Brain pericyte (primary cell): ENCODE data around the gene SRP54.
A peak's percentile ranks its signal among the peaks of the same experiment; 100 is the strongest.
"Not testable (repeated sequence)": the region's sequence is repeated elsewhere in the genome, so short reads cannot be mapped to it uniquely, and the experiment has no call there.

ENCODE experiments used
- DNase-seq: peaks from one replicate; pipeline ENCODE4 v3.0.0-alpha.2; 2012; ENCODE audit warnings: low read depth, low spot score

The SRP54 gene

GRCh38 chr14:34983786-34984185 is 994 bp downstream of the SRP54 start:
- no peak for DNase-seq

- DNase-seq, result no peak
Measured at GRCh38 chr14:34985740-34986139, 2.9 kb downstream of the SRP54 start.

GRCh38 chr14:34987180-34987579 is 4.4 kb downstream of the SRP54 start:
- DNase-seq, result no peak

GRCh38 chr14:34989762-34990161 is 7.0 kb downstream of the SRP54 start:
- DNase-seq, result no peak

GRCh38 chr14:34993426-34993825 is 10.6 kb downstream of the SRP54 start:
- no peak for DNase-seq

- DNase-seq, result no peak
Measured at GRCh38 chr14:34994668-34995067, 11.9 kb downstream of the SRP54 start.

- no peak for DNase-seq
Measured at GRCh38 chr14:34997762-34998161, 15.0 kb downstream of the SRP54 start.

GRCh38 chr14:34999500-34999899 is 16.7 kb downstream of the SRP54 start:
- DNase-seq, result no peak

GRCh38 chr14:35001621-35002020 is 18.8 kb downstream of the SRP54 start:
- no peak for DNase-seq

GRCh38 chr14:35004839-35005238 is 22.0 kb downstream of the SRP54 start:
- DNase-seq, result no peak

- DNase-seq, result no peak
Measured at GRCh38 chr14:35016568-35016967, 33.8 kb downstream of the SRP54 start.

GRCh38 chr14:35020713-35021112 is 37.9 kb downstream of the SRP54 start:
- no peak for DNase-seq

- DNase-seq, result no peak
Measured at GRCh38 chr14:35028435-35028834, 45.6 kb downstream of the SRP54 start.

GRCh38 chr14:35032562-35032961 is 49.8 kb downstream of the SRP54 start:
- no peak for DNase-seq

GRCh38 chr14:35034440-35034833 is 51.6 kb downstream of the SRP54 start:
- no peak for DNase-seq

- not testable (repeated sequence) for DNase-seq
Measured at GRCh38 chr14:35034944-35035554, 52.3 kb downstream of the SRP54 start.

- DNase-seq, result not testable (repeated sequence)
Measured at GRCh38 chr14:35038312-35038711, 55.5 kb downstream of the SRP54 start.

GRCh38 chr14:35042632-35043031 is 59.8 kb downstream of the SRP54 start:
- no peak for DNase-seq

- DNase-seq, result no peak
Measured at GRCh38 chr14:35043046-35043445, 60.3 kb downstream of the SRP54 start.

- no peak for DNase-seq
Measured at GRCh38 chr14:35044939-35045797, 62.4 kb downstream of the SRP54 start.

- no peak for DNase-seq
Measured at GRCh38 chr14:35045798-35046047, 62.9 kb downstream of the SRP54 start.

GRCh38 chr14:35046048-35046750 is 63.4 kb downstream of the SRP54 start, which contains the start of gene FAM177A1:
Gene FAM177A1, plus strand, starts transcription at chr14:35046272. Its CDS starts 192 bp downstream, at chr14:35046464.
- DNase-seq, result peak; percentile 69
